ENCODE measurements around the gene KIZ. TPM values are rescaled to one million over a fixed set of nuclear protein-coding genes. Genes with fewer than 3 reads are reported as not detected.

KIZ gene
- polyA plus RNA-seq, 1 donor: 12.9 TPM

GRCh38 chr20:21096321-21097043 lies 29.4 kb upstream of the KIZ start:
- H3K36me3 ChIP-seq (ENCODE audit: control insufficient read depth, insufficient read depth, low read length): no peaks in the 10 kb centered on the region
- H3K4me3 ChIP-seq (ENCODE audit: low read length): no peak overlapping the region
- no CpG with 5 or more reads among the region's 10 CpGs for WGBS (ENCODE audit: insufficient coverage, low lambda C conversion rate)
- no peak for DNase-seq
- H3K4me1 ChIP-seq (ENCODE audit: control insufficient read depth, insufficient read depth, low read length): peaks cover 17% of the 10 kb centered on the region
- H3K9me3 ChIP-seq (ENCODE audit: control insufficient read depth, low read depth, low read length): peaks cover 10% of the 10 kb centered on the region
- no peak overlapping the region for H3K27ac ChIP-seq (ENCODE audit: low read length)
- peaks cover 87% of the 10 kb centered on the region for H3K27me3 ChIP-seq (ENCODE audit: control insufficient read depth, insufficient read depth, low read length)

- WGBS (ENCODE audit: insufficient coverage, low lambda C conversion rate): 0% methylated on average over 6 of the region's 46 CpGs
- H3K4me1 ChIP-seq (ENCODE audit: control insufficient read depth, insufficient read depth, low read length): peaks cover 25% of the 10 kb centered on the region
- no peaks in the 10 kb centered on the region for H3K36me3 ChIP-seq (ENCODE audit: control insufficient read depth, insufficient read depth, low read length)
- H3K27ac ChIP-seq (ENCODE audit: low read length): no peak overlapping the region
- DNase-seq: peak in 1 of 2 donors; percentile 28
- H3K4me3 ChIP-seq (ENCODE audit: low read length): peak overlapping the region; percentile 10
- H3K27me3 ChIP-seq (ENCODE audit: control insufficient read depth, insufficient read depth, low read length): peaks cover 94% of the 10 kb centered on the region
- peaks cover 13% of the 10 kb centered on the region for H3K9me3 ChIP-seq (ENCODE audit: control insufficient read depth, low read depth, low read length)
These were observed 25.9 kb upstream of the KIZ start for GRCh38 chr20:21099751-21100577.

GRCh38 chr20:21100578-21101452 lies 25.1 kb upstream of the KIZ start:
- Histone ChIP-seq H3K4me1 (ENCODE audit: control insufficient read depth, insufficient read depth, low read length) (peaks cover 25% of the 10 kb centered on the region), H3K27ac (ENCODE audit: low read length) (no peak overlapping the region), H3K36me3 (ENCODE audit: control insufficient read depth, insufficient read depth, low read length) (no peaks in the 10 kb centered on the region), H3K9me3 (ENCODE audit: control insufficient read depth, low read depth, low read length) (peaks cover 13% of the 10 kb centered on the region), H3K27me3 (ENCODE audit: control insufficient read depth, insufficient read depth, low read length) (peaks cover 96% of the 10 kb centered on the region), H3K4me3 (ENCODE audit: low read length) (no peak overlapping the region)
- no CpG with 5 or more reads among the region's 64 CpGs for WGBS (ENCODE audit: insufficient coverage, low lambda C conversion rate)
- DNase-seq: no peak

- peaks cover 96% of the 10 kb centered on the region for H3K27me3 ChIP-seq (ENCODE audit: control insufficient read depth, insufficient read depth, low read length)
- peaks cover 25% of the 10 kb centered on the region for H3K4me1 ChIP-seq (ENCODE audit: control insufficient read depth, insufficient read depth, low read length)
- no peak for DNase-seq
- H3K9me3 ChIP-seq (ENCODE audit: control insufficient read depth, low read depth, low read length): peaks cover 13% of the 10 kb centered on the region
- no peak overlapping the region for H3K4me3 ChIP-seq (ENCODE audit: low read length)
- H3K36me3 ChIP-seq (ENCODE audit: control insufficient read depth, insufficient read depth, low read length): no peaks in the 10 kb centered on the region
- WGBS (ENCODE audit: insufficient coverage, low lambda C conversion rate): no CpG with 5 or more reads among the region's 35 CpGs
- no peak overlapping the region for H3K27ac ChIP-seq (ENCODE audit: low read length)
These were observed 24.4 kb upstream of the KIZ start for GRCh38 chr20:21101453-21101931.

- WGBS (ENCODE audit: insufficient coverage, low lambda C conversion rate): no CpG with 5 or more reads among the region's 35 CpGs
- Histone ChIP-seq H3K27me3 (ENCODE audit: control insufficient read depth, insufficient read depth, low read length) (peaks cover 96% of the 10 kb centered on the region), H3K27ac (ENCODE audit: low read length) (no peak overlapping the region), H3K9me3 (ENCODE audit: control insufficient read depth, low read depth, low read length) (peaks cover 13% of the 10 kb centered on the region), H3K4me3 (ENCODE audit: low read length) (no peak overlapping the region), H3K36me3 (ENCODE audit: control insufficient read depth, insufficient read depth, low read length) (no peaks in the 10 kb centered on the region), H3K4me1 (ENCODE audit: control insufficient read depth, insufficient read depth, low read length) (peaks cover 25% of the 10 kb centered on the region)
- DNase-seq: peak in 1 of 2 donors; percentile 36
These were observed 23.8 kb upstream of the KIZ start for GRCh38 chr20:21101932-21102575.

GRCh38 chr20:21102603-21103311 lies 23.1 kb upstream of the KIZ start:
- H3K4me1 ChIP-seq (ENCODE audit: control insufficient read depth, insufficient read depth, low read length): peaks cover 25% of the 10 kb centered on the region
- peak in 1 of 2 donors; percentile 43 for DNase-seq
- no peak overlapping the region for H3K27ac ChIP-seq (ENCODE audit: low read length)
- WGBS (ENCODE audit: insufficient coverage, low lambda C conversion rate): 0% methylated on average over 2 of the region's 38 CpGs
- H3K4me3 ChIP-seq (ENCODE audit: low read length): no peak overlapping the region
- H3K36me3 ChIP-seq (ENCODE audit: control insufficient read depth, insufficient read depth, low read length): no peaks in the 10 kb centered on the region
- peaks cover 13% of the 10 kb centered on the region for H3K9me3 ChIP-seq (ENCODE audit: control insufficient read depth, low read depth, low read length)
- H3K27me3 ChIP-seq (ENCODE audit: control insufficient read depth, insufficient read depth, low read length): peaks cover 99% of the 10 kb centered on the region

- no peak overlapping the region for H3K27ac ChIP-seq (ENCODE audit: low read length)
- H3K9me3 ChIP-seq (ENCODE audit: control insufficient read depth, low read depth, low read length): peaks cover 13% of the 10 kb centered on the region
- WGBS (ENCODE audit: insufficient coverage, low lambda C conversion rate): 20% methylated on average over 2 of the region's 32 CpGs
- peaks cover 25% of the 10 kb centered on the region for H3K4me1 ChIP-seq (ENCODE audit: control insufficient read depth, insufficient read depth, low read length)
- no peak overlapping the region for H3K4me3 ChIP-seq (ENCODE audit: low read length)
- no peaks in the 10 kb centered on the region for H3K36me3 ChIP-seq (ENCODE audit: control insufficient read depth, insufficient read depth, low read length)
- no peak for DNase-seq
- H3K27me3 ChIP-seq (ENCODE audit: control insufficient read depth, insufficient read depth, low read length): peaks cover 99% of the 10 kb centered on the region
These were observed 22.1 kb upstream of the KIZ start for GRCh38 chr20:21103582-21104465.

- Histone ChIP-seq H3K4me3 (ENCODE audit: low read length) (no peak overlapping the region), H3K36me3 (ENCODE audit: control insufficient read depth, insufficient read depth, low read length) (no peaks in the 10 kb centered on the region), H3K9me3 (ENCODE audit: control insufficient read depth, low read depth, low read length) (peaks cover 13% of the 10 kb centered on the region), H3K27me3 (ENCODE audit: control insufficient read depth, insufficient read depth, low read length) (peaks cover 99% of the 10 kb centered on the region), H3K4me1 (ENCODE audit: control insufficient read depth, insufficient read depth, low read length) (peaks cover 25% of the 10 kb centered on the region), H3K27ac (ENCODE audit: low read length) (no peak overlapping the region)
- no peak for DNase-seq
- WGBS (ENCODE audit: insufficient coverage, low lambda C conversion rate): no CpG with 5 or more reads among the region's 5 CpGs
These were observed 21.5 kb upstream of the KIZ start for GRCh38 chr20:21104466-21104761.

GRCh38 chr20:21104921-21105320 lies 21.0 kb upstream of the KIZ start:
- Histone ChIP-seq H3K36me3 (ENCODE audit: control insufficient read depth, insufficient read depth, low read length) (no peaks in the 10 kb centered on the region), H3K27me3 (ENCODE audit: control insufficient read depth, insufficient read depth, low read length) (peaks cover 98% of the 10 kb centered on the region), H3K9me3 (ENCODE audit: control insufficient read depth, low read depth, low read length) (peaks cover 13% of the 10 kb centered on the region), H3K27ac (ENCODE audit: low read length) (no peak overlapping the region), H3K4me1 (ENCODE audit: control insufficient read depth, insufficient read depth, low read length) (peaks cover 22% of the 10 kb centered on the region), H3K4me3 (ENCODE audit: low read length) (no peak overlapping the region)
- no peak for DNase-seq
- WGBS (ENCODE audit: insufficient coverage, low lambda C conversion rate): no CpG with 5 or more reads among the region's 16 CpGs
